ENCODE measurements around the gene ERO1B.
"Not testable (repeated sequence)": the region's sequence is repeated elsewhere in the genome, so short reads cannot be mapped to it uniquely, and the experiment has no call there.

Gene ERO1B

GRCh38 chr1:236281654-236282424 is at the start of gene ERO1B:
ERO1B (minus strand) TSS chr1:236281958; CDS start chr1:236281783, 175 bp downstream.
- DNase-seq, result peak; percentile 99

GRCh38 chr1:236331412-236331811 is 49.7 kb upstream of the ERO1B start:
- DNase-seq, result not testable (repeated sequence)

GRCh38 chr1:236326432-236326831 is 44.7 kb upstream of the ERO1B start:
- DNase-seq, result no peak

- no peak for DNase-seq
Measured at GRCh38 chr1:236325567-236325966, 43.8 kb upstream of the ERO1B start.

- DNase-seq, result no peak
Measured at GRCh38 chr1:236323819-236324411, 42.2 kb upstream of the ERO1B start.

- no peak for DNase-seq
Measured at GRCh38 chr1:236322566-236323409, 41.0 kb upstream of the ERO1B start.

GRCh38 chr1:236321101-236321500 is 39.3 kb upstream of the ERO1B start:
- no peak for DNase-seq

- no peak for DNase-seq
Measured at GRCh38 chr1:236320671-236321070, 38.9 kb upstream of the ERO1B start.

- DNase-seq, result no peak
Measured at GRCh38 chr1:236320214-236320613, 38.5 kb upstream of the ERO1B start.

- no peak for DNase-seq
Measured at GRCh38 chr1:236316437-236316836, 34.7 kb upstream of the ERO1B start.

- no peak for DNase-seq
Measured at GRCh38 chr1:236315518-236315917, 33.8 kb upstream of the ERO1B start.

- no peak for DNase-seq
Measured at GRCh38 chr1:236315092-236315491, 33.3 kb upstream of the ERO1B start.

- DNase-seq, result not testable (repeated sequence)
Measured at GRCh38 chr1:236314050-236314449, 32.3 kb upstream of the ERO1B start.

- DNase-seq, result no peak
Measured at GRCh38 chr1:236313427-236313826, 31.7 kb upstream of the ERO1B start.

- DNase-seq, result no peak
Measured at GRCh38 chr1:236311040-236311439, 29.3 kb upstream of the ERO1B start.

- DNase-seq, result no peak
Measured at GRCh38 chr1:236308827-236309226, 27.1 kb upstream of the ERO1B start.

GRCh38 chr1:236307435-236307834 is 25.7 kb upstream of the ERO1B start:
- DNase-seq, result no peak

- no peak for DNase-seq
Measured at GRCh38 chr1:236304682-236305081, 22.9 kb upstream of the ERO1B start.

- DNase-seq, result no peak
Measured at GRCh38 chr1:236303675-236304074, 21.9 kb upstream of the ERO1B start.

GRCh38 chr1:236302941-236303340 is 21.2 kb upstream of the ERO1B start:
- DNase-seq, result no peak

GRCh38 chr1:236301958-236302335 is 20.2 kb upstream of the ERO1B start:
- no peak for DNase-seq

GRCh38 chr1:236301080-236301957 is 19.6 kb upstream of the ERO1B start:
- DNase-seq, result no peak

GRCh38 chr1:236297161-236297560 is 15.4 kb upstream of the ERO1B start:
- DNase-seq, result no peak

Measured in midbrain (tissue), 1 donor.